OCI-LY1 (cell line): Measurements from ENCODE around the gene TRIM29.

Experiments
- EZH2 ChIP-seq: fragments of 200-600 bp; sonication (generic), shearing (Covaris generic); IDR thresholded peaks from 2 replicates; pipeline ENCODE4 v1.8.0; 2017; ENCODE audit warnings: borderline replicate concordance, mixed run types, mild to moderate bottlenecking, antibody characterized with exemption, low read length, moderate library complexity, mixed read lengths
- TF ChIP-seq, protein P1 (sequence below): fragments of 200-600 bp; sonication (generic), shearing (Covaris generic); IDR thresholded peaks from 2 replicates; pipeline ENCODE4 v1.5.1; 2017; ENCODE audit warnings: mild to moderate bottlenecking, antibody characterized with exemption, low read length, moderate library complexity, mixed read lengths

DNA sequence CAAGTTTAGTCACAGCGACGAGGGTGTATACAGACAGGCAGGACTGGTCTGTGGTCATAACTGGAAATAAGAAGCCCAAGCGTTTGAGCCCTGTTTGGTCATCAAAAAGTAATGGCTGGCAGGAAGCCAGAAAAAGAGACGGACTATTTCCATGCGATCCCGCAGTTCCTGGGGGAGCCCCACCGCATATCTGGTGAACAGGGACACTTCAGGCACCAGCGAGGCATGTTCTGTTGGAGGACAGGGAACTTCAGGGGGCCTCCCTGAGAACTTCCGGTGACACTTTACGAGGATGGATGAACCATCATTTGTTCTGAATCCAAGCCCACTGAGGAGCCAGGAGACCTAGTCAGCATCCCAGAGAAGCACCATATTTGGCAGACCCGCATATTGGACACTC, 29.7 kb upstream of the TRIM29 start:
- TF ChIP-seq, protein P1, sequence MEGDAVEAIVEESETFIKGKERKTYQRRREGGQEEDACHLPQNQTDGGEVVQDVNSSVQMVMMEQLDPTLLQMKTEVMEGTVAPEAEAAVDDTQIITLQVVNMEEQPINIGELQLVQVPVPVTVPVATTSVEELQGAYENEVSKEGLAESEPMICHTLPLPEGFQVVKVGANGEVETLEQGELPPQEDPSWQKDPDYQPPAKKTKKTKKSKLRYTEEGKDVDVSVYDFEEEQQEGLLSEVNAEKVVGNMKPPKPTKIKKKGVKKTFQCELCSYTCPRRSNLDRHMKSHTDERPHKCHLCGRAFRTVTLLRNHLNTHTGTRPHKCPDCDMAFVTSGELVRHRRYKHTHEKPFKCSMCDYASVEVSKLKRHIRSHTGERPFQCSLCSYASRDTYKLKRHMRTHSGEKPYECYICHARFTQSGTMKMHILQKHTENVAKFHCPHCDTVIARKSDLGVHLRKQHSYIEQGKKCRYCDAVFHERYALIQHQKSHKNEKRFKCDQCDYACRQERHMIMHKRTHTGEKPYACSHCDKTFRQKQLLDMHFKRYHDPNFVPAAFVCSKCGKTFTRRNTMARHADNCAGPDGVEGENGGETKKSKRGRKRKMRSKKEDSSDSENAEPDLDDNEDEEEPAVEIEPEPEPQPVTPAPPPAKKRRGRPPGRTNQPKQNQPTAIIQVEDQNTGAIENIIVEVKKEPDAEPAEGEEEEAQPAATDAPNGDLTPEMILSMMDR = no peak
- no peak for TF ChIP-seq EZH2
